Measurements from ENCODE around the gene MED12L.

The MED12L gene

GRCh38 chr3:151117047-151117446 is 31.6 kb downstream of the MED12L start:
- no peak overlapping the region for H3K4me3 ChIP-seq (ENCODE audit: low read depth, low read length)
- no peaks in the 10 kb centered on the region for H3K27me3 ChIP-seq (ENCODE audit: control insufficient read depth, insufficient read depth, low read length)
- no peaks in the 10 kb centered on the region for H3K4me1 ChIP-seq (ENCODE audit: control insufficient read depth, insufficient read depth, low read length)

DNA sequence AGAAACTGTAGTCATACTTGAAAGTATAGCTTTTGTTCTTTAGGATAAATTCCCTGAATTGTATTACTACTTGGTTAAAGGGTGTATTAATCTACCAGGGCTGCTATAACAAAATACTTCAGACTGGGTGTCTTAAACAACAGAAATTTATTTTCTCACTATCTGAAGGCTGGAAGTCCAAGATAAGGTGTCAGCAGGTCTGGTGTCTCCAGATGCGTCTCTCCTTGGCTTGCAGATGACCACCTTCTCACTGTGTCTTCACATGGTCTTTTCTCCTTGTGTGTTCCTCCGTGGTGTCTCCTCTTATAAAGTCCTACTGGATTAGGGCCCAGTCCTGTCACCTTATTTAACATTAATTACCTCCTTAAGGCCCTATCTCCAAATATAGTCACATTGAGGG is 33.7 kb downstream of the MED12L start:
- Histone ChIP-seq H3K9ac (ENCODE audit: low read depth, low read length) (no peak overlapping the region), H3K36me3 (ENCODE audit: control insufficient read depth, insufficient read depth, low read length) (peaks cover 11% of the 10 kb centered on the region), H3K4me3 (ENCODE audit: low read depth, low read length) (no peak overlapping the region), H3K4me1 (ENCODE audit: control insufficient read depth, insufficient read depth, low read length) (no peaks in the 10 kb centered on the region), H3K27ac (ENCODE audit: low read depth, low read length) (no peak overlapping the region), H3K9me3 (ENCODE audit: control insufficient read depth, insufficient read depth, low read length) (no peaks in the 10 kb centered on the region), H3K27me3 (ENCODE audit: control insufficient read depth, insufficient read depth, low read length) (no peaks in the 10 kb centered on the region)

More at GRCh38 chr3:151117047-151117446, 31.6 kb downstream of the MED12L start:
- Histone ChIP-seq H3K36me3 (ENCODE audit: control insufficient read depth, insufficient read depth, low read length) (no peaks in the 10 kb centered on the region), H3K27ac (ENCODE audit: low read depth, low read length) (no peak overlapping the region), H3K9ac (ENCODE audit: low read depth, low read length) (no peak overlapping the region), H3K9me3 (ENCODE audit: control insufficient read depth, insufficient read depth, low read length) (no peaks in the 10 kb centered on the region)

DNA sequence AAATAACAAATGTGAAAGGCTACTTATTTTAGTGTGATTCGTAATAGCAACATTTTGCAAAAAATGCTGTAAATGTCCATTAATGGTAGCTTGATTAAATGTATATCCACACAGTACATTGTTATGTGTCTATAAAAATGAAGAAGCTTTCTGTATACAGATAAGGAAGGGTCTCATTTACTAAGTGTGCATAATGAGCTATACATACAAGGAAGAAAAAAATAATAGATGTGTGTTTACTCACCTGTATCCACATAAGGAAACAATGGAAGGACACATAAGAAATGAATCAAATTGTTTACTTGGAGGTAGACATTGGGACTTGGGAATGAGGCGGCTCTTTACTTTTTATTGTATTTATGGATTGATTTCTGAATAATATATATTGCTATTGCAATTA is 34.9 kb downstream of the MED12L start:
- Histone ChIP-seq H3K36me3 (ENCODE audit: control insufficient read depth, insufficient read depth, low read length) (peaks cover 18% of the 10 kb centered on the region), H3K4me3 (ENCODE audit: low read depth, low read length) (no peak overlapping the region), H3K9me3 (ENCODE audit: control insufficient read depth, insufficient read depth, low read length) (no peaks in the 10 kb centered on the region), H3K27ac (ENCODE audit: low read depth, low read length) (no peak overlapping the region), H3K27me3 (ENCODE audit: control insufficient read depth, insufficient read depth, low read length) (no peaks in the 10 kb centered on the region), H3K4me1 (ENCODE audit: control insufficient read depth, insufficient read depth, low read length) (no peaks in the 10 kb centered on the region), H3K9ac (ENCODE audit: low read depth, low read length) (no peak overlapping the region)

GRCh38 chr3:151121016-151121415 is 35.6 kb downstream of the MED12L start:
- H3K36me3 ChIP-seq (ENCODE audit: control insufficient read depth, insufficient read depth, low read length) = peaks cover 19% of the 10 kb centered on the region

GRCh38 chr3:151123827-151124226 is 38.4 kb downstream of the MED12L start:
- no peak overlapping the region for H3K4me3 ChIP-seq (ENCODE audit: low read depth, low read length)
- no peaks in the 10 kb centered on the region for H3K9me3 ChIP-seq (ENCODE audit: control insufficient read depth, insufficient read depth, low read length)
- no peak overlapping the region for H3K27ac ChIP-seq (ENCODE audit: low read depth, low read length)
- no peak overlapping the region for H3K9ac ChIP-seq (ENCODE audit: low read depth, low read length)
- no peaks in the 10 kb centered on the region for H3K4me1 ChIP-seq (ENCODE audit: control insufficient read depth, insufficient read depth, low read length)
- H3K36me3 ChIP-seq (ENCODE audit: control insufficient read depth, insufficient read depth, low read length) = peaks cover 33% of the 10 kb centered on the region
- H3K27me3 ChIP-seq (ENCODE audit: control insufficient read depth, insufficient read depth, low read length) = no peaks in the 10 kb centered on the region

More at GRCh38 chr3:151121016-151121415, 35.6 kb downstream of the MED12L start:
- Histone ChIP-seq H3K27ac (ENCODE audit: low read depth, low read length) (no peak overlapping the region), H3K4me3 (ENCODE audit: low read depth, low read length) (no peak overlapping the region), H3K4me1 (ENCODE audit: control insufficient read depth, insufficient read depth, low read length) (no peaks in the 10 kb centered on the region), H3K9me3 (ENCODE audit: control insufficient read depth, insufficient read depth, low read length) (no peaks in the 10 kb centered on the region), H3K27me3 (ENCODE audit: control insufficient read depth, insufficient read depth, low read length) (no peaks in the 10 kb centered on the region), H3K9ac (ENCODE audit: low read depth, low read length) (no peak overlapping the region)

DNA sequence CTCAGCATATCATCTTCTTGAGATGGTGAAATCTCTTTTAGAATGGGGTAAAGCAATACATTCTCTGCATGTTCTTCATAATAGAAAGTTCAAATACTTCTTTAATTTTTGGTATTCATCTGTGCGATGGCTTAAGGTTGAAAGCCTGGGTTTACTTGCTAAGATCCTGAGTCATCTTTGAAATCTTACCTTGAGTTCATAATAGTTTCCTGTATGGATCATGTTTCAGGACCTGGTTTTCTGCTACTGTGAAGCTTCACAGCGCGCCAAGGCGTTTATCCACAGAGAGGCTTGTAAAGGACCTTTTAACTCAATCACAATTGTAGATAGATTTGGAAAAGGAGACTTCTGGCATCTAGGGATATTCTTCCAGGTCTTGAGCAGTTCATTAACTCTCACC is 39.0 kb downstream of the MED12L start:
- H3K36me3 ChIP-seq (ENCODE audit: control insufficient read depth, insufficient read depth, low read length) = peaks cover 33% of the 10 kb centered on the region
- no peaks in the 10 kb centered on the region for H3K27me3 ChIP-seq (ENCODE audit: control insufficient read depth, insufficient read depth, low read length)
- H3K27ac ChIP-seq (ENCODE audit: low read depth, low read length) = no peak overlapping the region
- H3K4me1 ChIP-seq (ENCODE audit: control insufficient read depth, insufficient read depth, low read length) = no peaks in the 10 kb centered on the region
- H3K9ac ChIP-seq (ENCODE audit: low read depth, low read length) = no peak overlapping the region
- no peak overlapping the region for H3K4me3 ChIP-seq (ENCODE audit: low read depth, low read length)
- no peaks in the 10 kb centered on the region for H3K9me3 ChIP-seq (ENCODE audit: control insufficient read depth, insufficient read depth, low read length)

DNA sequence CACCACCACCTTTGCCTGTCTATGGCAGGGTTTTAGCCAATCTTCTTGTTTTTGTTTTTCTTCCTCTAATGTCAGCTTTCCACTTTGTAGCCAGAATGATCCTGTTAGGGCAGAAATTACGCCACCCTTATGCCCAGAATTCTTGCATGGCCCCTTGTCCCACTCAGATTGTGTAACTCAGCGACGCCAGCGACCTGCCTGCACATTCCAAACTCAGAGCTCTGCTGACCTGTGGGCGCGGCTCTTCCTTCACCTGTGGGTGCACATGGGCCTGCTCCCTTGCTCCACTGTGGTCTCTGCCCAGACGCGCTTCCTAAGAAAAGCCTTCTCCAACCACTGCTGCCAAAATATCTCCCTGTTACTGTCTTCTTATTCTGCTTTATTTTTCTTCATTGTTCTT is 45.0 kb downstream of the MED12L start:
- H3K36me3 ChIP-seq (ENCODE audit: control insufficient read depth, insufficient read depth, low read length) = peaks cover 23% of the 10 kb centered on the region

GRCh38 chr3:151133175-151133574 is 47.7 kb downstream of the MED12L start:
- no peak overlapping the region for H3K4me3 ChIP-seq (ENCODE audit: low read depth, low read length)
- no peak overlapping the region for H3K9ac ChIP-seq (ENCODE audit: low read depth, low read length)
- H3K36me3 ChIP-seq (ENCODE audit: control insufficient read depth, insufficient read depth, low read length) = peaks cover 14% of the 10 kb centered on the region
- no peaks in the 10 kb centered on the region for H3K9me3 ChIP-seq (ENCODE audit: control insufficient read depth, insufficient read depth, low read length)
- no peak overlapping the region for H3K27ac ChIP-seq (ENCODE audit: low read depth, low read length)
- no peaks in the 10 kb centered on the region for H3K27me3 ChIP-seq (ENCODE audit: control insufficient read depth, insufficient read depth, low read length)
- H3K4me1 ChIP-seq (ENCODE audit: control insufficient read depth, insufficient read depth, low read length) = no peaks in the 10 kb centered on the region

More for the DNA sequence above, 45.0 kb downstream of the MED12L start:
- no peaks in the 10 kb centered on the region for H3K9me3 ChIP-seq (ENCODE audit: control insufficient read depth, insufficient read depth, low read length)
- no peak overlapping the region for H3K4me3 ChIP-seq (ENCODE audit: low read depth, low read length)
- H3K4me1 ChIP-seq (ENCODE audit: control insufficient read depth, insufficient read depth, low read length) = no peaks in the 10 kb centered on the region
- no peaks in the 10 kb centered on the region for H3K27me3 ChIP-seq (ENCODE audit: control insufficient read depth, insufficient read depth, low read length)
- H3K9ac ChIP-seq (ENCODE audit: low read depth, low read length) = no peak overlapping the region
- no peak overlapping the region for H3K27ac ChIP-seq (ENCODE audit: low read depth, low read length)

DNA sequence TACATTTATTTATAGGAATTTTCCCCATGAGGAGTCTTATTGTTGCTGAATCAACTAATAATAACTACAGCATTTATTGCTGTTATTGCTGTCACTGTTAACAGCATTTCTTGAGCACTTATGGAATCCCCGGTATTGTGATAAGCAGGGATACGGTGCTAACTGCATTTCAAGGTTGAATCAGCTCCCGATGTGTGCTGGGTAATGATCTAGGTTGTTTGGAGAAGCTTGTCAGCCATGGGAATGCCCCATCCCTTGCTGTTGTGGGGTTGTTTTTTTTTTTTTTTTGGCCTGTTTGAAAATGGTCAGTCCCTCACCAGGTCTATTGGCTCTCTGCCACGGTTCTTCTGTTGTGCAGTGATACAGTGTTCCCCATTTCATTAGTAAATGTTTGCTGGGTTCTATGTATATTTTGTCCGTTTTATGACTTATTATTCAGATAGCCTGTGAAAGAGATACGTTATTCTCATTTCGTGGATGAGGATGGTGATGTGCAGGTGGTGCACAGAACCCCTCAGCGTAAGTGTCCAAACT is 48.5 kb downstream of the MED12L start:
- no peak overlapping the region for H3K9ac ChIP-seq (ENCODE audit: low read depth, low read length)

GRCh38 chr3:151135541-151136337 is 50.3 kb downstream of the MED12L start:
- H3K27me3 ChIP-seq (ENCODE audit: control insufficient read depth, insufficient read depth, low read length) = no peaks in the 10 kb centered on the region
- no peaks in the 10 kb centered on the region for H3K4me1 ChIP-seq (ENCODE audit: control insufficient read depth, insufficient read depth, low read length)
- no peaks in the 10 kb centered on the region for H3K9me3 ChIP-seq (ENCODE audit: control insufficient read depth, insufficient read depth, low read length)
- H3K36me3 ChIP-seq (ENCODE audit: control insufficient read depth, insufficient read depth, low read length) = peaks cover 2% of the 10 kb centered on the region; the same call in 1 of the 2 replicates
- no peak overlapping the region for H3K9ac ChIP-seq (ENCODE audit: low read depth, low read length)
- no peak overlapping the region for H3K27ac ChIP-seq (ENCODE audit: low read depth, low read length)
- H3K4me3 ChIP-seq (ENCODE audit: low read depth, low read length) = no peak overlapping the region

More for the DNA sequence above, 48.5 kb downstream of the MED12L start:
- Histone ChIP-seq H3K4me1 (ENCODE audit: control insufficient read depth, insufficient read depth, low read length) (no peaks in the 10 kb centered on the region), H3K36me3 (ENCODE audit: control insufficient read depth, insufficient read depth, low read length) (peaks cover 9% of the 10 kb centered on the region), H3K27ac (ENCODE audit: low read depth, low read length) (no peak overlapping the region), H3K27me3 (ENCODE audit: control insufficient read depth, insufficient read depth, low read length) (no peaks in the 10 kb centered on the region), H3K9me3 (ENCODE audit: control insufficient read depth, insufficient read depth, low read length) (no peaks in the 10 kb centered on the region), H3K4me3 (ENCODE audit: low read depth, low read length) (no peak overlapping the region)

DNA sequence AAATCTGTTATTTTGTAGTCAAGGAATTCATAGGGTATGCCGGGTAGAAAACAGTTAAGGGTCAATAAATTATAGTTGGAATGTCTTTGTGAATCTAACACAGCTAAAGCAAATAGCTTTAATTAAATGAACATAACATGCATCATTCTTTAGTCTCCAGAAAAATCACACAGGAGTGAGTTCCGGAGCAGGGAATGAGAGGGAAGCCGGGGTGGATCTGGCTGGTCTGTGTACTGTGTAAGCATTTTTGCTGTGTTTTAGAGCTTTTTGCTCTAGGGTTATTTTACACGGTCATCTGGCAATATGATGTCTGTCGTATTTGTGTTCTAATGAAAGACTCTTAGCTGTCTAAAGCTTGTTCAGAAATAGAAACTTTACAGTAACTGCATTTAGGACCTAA is 57.5 kb downstream of the MED12L start:
- Histone ChIP-seq H3K27me3 (ENCODE audit: control insufficient read depth, insufficient read depth, low read length) (no peaks in the 10 kb centered on the region), H3K9me3 (ENCODE audit: control insufficient read depth, insufficient read depth, low read length) (no peaks in the 10 kb centered on the region), H3K4me3 (ENCODE audit: low read depth, low read length) (no peak overlapping the region), H3K9ac (ENCODE audit: low read depth, low read length) (no peak overlapping the region), H3K27ac (ENCODE audit: low read depth, low read length) (no peak overlapping the region), H3K4me1 (ENCODE audit: control insufficient read depth, insufficient read depth, low read length) (peaks cover 26% of the 10 kb centered on the region), H3K36me3 (ENCODE audit: control insufficient read depth, insufficient read depth, low read length) (no peaks in the 10 kb centered on the region)

Data from HUES48 (cell line).